GM19468 (cell line): ENCODE measurements around the gene THAP5.
A peak's percentile ranks its signal among the peaks of the same experiment; 100 is the strongest.
"Not testable (repeated sequence)": the region's sequence is repeated elsewhere in the genome, so short reads cannot be mapped to it uniquely, and the experiment has no call there.

Experiments
- ATAC-seq: cut with Tn5 transposase; IDR thresholded peaks from one replicate; pipeline ENCODE4 v1.9.1; 2021; ENCODE audit warnings: mild to moderate bottlenecking, moderate library complexity, moderate number of reproducible peaks; ENCODE audit not compliant: unreplicated experiment; ENCODE audit errors: extremely low read depth

Gene THAP5

DNA sequence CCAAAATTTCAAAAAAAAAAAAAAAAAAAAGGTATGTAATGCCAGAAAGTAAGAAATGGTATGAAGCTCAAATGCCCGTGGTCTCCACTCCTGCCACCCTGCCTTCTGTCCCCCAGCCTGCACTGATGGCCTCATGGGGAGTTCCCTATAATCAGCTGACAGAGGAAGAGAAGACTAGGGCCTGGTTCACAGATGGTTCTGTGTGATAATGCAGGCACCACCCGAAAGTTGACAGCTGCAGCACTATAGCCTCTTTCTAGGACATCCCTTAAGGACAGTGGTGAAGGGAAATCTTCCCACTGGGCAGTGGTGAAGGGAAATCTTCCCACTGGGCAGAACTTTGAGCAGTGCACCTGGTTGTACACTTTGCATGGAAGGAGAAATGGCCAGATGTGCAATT lies 31.3 kb downstream of the THAP5 start:
- not testable (repeated sequence) for ATAC-seq

DNA sequence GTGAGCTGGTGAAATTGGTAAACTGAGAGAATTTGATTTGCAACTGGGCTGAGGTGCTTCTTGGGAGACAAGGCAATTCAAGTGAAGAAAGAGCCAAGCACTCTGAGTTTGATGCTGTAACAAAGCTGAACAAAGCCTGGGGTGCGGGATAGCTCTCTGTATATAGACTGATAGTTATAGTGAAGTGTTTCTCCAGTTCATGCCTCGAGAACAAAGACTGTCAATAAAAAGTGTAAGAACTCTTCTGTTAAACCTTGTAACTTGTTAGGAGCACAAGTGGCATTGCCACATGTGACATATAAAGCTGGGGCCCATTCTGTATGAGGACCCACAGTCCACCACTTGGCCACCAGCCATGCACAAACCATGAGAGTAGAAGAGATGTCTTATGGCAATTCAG lies 32.3 kb downstream of the THAP5 start:
- no peak for ATAC-seq

DNA sequence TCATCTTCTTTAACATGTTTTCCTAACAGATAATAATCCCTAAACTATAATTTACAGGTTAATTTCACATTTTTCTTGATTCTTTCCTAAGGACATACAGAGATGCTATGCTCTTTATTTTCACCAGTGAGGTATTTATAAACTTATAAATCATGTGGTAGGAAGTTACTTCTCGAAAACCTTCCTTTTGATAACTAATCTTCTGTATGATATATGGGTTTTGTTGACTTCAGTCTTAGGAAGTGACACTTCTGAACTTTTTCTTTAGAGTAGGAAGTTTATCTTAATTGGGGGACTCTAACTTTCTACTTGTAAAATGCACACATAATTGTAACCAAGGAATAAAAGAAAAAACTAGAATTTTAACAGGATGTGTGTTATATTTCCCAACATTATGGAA lies 33.8 kb downstream of the THAP5 start:
- no peak for ATAC-seq

DNA sequence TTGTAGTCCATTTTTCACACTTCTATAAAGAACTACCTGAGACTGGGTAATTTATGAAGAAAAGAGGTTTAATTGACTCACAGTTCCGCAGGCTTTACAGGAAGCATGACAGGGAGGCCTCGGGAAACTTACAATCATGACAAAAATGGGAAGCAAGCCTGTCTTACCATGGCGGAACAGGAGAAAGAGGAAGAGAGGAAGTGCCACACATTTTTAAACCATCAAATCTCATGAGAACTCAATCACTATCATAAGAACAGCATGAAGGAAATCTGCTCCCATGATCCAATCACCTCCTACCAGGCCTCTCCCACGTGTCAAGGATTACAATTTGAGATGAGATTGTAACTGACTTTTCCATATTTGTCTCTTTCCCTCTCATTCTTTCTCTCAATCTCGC lies 34.2 kb downstream of the THAP5 start:
- no peak for ATAC-seq

DNA sequence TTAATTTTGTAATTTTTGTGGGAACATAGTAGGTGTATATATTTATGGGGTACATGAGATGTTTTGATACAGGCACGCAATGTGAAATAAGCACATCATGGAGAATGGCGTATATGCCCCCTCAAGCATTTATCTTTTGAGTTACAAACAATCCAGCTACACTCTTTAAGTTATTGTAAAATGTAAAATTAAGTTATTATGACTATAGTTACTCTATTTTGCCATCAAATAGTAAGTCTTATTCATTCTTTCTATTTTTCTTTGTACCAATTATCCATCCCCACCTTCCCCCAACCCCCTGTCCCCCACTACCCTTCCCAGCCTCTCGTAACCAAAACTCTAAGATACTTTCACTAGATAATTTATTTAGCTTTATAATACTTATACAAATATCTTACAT lies 35.8 kb downstream of the THAP5 start:
- ATAC-seq, result no peak

DNA sequence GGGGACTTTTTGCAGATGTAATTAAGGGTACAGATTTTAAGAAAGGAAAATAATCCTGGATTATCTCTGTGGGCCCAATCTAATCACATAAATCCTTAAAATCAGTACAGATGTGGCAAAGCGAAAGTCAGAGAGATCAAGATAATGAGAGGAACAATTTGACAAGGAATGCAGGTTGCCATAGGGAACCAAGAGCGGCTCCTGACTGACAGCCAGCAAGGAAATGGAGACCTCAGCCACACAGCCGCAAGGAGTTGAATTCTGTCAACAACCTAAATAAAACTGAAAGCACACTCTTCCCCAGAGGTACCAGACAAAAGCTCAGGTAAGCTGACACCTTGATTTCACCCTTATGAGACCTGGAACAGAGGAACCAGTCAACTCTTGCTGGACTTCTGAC lies 40.2 kb downstream of the THAP5 start:
- ATAC-seq, result no peak

DNA sequence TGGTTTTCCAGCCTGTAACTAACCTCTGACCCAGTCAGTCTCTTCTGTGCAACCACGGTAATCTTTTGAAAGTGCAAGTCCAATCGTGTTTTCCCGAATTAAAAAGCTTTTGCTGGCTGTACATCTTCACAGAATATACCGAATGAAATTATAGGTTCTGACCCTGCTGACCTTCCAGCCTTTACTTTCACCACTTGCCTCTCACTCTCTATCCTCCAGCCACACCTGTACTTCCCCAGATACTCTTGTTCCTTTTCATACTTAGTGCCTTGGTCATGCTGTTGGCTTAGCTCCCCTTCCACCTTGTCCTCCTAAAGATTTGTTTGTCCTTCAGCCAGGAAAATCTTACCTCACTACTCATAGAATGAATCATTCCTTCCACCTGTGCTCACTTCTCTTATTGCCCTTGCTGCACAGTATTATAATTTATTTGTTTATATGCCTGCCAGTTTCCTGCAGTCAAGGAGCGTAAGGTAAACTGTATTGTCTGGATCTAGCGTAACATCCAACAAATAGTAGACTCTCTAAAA lies 41.3 kb downstream of the THAP5 start:
- no peak for ATAC-seq

DNA sequence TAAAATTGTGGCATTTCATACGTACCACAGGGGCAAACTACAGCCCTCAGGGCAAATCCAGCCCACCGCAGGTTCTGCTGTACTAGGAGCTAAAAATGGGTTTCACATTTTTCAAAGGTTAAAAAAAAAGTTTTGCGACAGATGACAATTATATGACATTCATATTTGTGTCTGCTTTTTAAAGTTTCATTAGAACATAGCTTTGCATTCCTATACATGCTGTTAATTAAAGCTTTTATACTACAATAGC lies 42.8 kb downstream of the THAP5 start:
- ATAC-seq, result no peak

DNA sequence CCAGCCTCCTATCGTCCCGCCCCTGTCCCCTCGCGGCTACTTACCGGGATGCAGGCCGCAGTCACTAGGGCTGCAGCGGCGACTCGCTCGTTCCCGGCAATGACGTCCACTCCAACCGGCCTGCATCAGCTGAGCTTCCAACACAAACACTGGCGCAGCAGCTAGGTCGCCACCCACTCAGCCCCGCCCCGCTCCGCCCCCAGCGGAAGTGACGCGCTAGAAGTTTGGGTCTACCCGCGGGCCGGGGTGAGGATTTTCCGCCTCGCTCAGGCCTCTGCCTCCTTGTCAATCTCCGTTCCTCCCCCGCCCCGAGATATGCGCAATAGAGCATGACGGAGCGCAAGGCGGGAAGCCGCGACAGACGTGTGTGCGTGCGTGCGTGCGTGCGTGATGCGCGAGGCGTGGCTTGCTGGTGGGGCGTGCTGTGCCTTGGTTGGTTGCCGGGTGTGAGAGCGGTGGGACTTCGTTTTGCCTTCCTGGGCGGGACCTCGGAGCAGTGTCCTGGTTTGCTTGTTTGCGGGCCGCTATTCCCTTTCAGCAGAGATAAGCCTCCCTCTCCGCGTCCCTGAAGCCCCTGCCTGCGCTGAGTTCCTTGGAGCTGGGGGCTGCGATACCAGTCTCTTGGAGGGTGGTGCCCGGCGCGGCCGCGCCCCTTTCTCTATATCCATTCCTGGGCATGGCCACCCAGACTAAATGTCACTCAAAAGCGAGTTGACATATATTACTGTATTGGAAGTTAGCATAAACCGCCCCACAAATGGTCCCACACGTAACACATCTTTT lies 43.3 kb downstream of the THAP5 start, which contains the start of gene PNPLA8:
Gene PNPLA8 (minus strand): TSS at position 151 of the 783 bp plus-strand sequence. CDS start 10,644 bp downstream, outside the sequence.
- peak; percentile 95 for ATAC-seq

DNA sequence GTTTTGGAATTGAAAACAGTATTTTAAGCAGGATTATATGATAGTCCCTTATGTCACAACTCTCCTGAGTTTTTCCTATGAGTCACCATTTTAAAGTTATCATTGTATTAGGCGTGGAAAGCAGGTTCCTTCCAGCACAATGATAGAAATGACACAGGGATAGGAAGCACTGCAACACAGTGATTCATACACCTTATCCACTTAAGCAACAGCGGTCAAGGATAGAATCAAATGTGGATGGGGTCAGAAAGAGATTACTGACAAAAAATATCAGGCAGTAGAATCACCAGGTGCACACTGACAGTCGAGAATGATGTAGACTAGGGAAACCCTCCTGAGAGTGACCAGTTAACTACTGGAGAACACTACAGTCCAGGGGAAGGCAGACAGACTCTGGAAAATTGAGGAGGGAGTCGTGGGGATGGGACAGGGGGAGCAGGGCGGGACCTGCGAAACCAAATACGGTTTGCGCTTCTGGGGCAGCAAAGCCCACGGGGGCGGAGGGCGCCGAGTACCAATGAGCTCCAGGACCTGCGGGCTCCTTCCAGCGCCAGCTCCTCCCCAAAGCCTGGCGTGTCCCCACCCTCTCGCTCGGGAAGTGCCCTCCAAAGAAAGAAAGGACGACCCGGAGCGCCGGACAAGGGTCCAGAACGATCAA lies 44.0 kb downstream of the THAP5 start:
- peak; percentile 9 for ATAC-seq

DNA sequence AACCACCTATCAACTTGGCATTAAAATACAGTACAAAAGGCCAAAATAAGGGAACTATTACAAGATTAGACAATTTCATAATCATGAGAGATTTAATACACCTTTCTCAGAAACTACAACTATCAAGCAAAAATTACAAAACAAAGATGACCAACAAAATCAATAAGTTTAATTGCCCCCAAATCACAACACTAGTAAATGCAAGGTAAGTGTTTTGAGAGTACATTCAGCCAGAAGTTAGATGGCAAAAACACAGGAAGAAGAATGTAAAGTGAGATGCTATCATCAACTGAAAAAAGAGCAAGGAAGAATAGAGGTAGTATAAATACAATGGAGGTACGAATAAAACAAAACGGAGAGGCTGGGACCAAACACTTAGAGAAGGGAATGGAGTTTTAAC lies 46.7 kb downstream of the THAP5 start:
- ATAC-seq, result no peak

DNA sequence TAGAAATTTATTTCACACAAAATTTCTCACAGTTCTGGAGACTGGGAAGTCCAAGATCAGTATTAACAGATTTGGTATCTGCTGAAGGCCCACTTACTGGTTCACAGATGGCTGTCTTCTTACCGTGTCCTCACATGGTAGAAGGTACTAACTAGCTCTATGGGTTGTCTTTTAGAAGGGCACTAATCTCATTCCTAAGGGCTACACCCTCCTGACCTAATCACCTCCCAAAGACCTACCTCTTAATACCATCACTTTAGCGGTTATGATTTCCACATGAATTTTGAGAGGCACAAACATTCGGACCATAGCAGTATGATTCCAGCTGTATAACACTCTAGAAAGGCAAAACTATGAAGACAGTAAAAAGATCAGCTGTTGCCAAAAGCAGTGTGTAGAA lies 51.6 kb downstream of the THAP5 start:
- ATAC-seq, result no peak

DNA sequence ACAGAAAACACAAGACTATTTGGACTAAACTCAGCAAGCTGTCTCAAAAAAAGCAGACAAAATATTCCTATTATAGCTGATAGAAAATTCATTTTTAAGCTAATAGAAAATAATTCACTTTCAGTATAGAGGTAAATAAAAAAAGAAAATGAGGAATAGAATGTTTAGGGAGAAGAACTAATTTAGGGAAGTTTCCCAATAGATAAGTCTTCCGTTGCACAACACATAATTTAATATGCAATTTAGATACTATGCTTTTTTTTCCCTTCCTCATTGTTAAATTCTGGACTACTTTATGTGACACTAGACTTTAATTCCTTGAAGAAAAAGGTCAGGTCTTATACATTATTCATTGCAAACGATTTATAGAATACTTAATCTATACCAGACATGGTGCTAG lies 53.9 kb downstream of the THAP5 start:
- ATAC-seq, result no peak

DNA sequence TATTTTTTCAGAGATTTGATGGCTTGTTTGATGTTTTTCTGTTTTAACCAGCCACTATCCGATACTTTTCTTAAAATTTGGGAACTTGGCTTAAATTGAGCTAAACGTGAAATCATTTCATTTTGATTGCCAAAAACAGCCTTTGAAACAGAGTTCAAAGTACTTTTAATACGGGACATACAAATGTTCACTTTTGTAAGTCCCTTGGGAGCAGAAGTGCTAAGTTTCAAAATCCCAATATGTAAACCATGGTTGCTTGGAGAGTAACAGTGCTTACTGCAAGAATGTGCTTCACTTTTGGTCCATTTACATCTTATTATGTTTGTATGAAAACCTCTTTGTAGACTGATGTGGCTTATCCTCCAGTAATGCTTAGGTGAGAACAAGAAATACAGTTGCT lies 54.5 kb downstream of the THAP5 start:
- ATAC-seq, result no peak
